VCaP (cell line): ENCODE results near the gene ELF3.

Source experiments
- H3K27ac ChIP-seq: fragments of 450-650 bp; 2 replicates; pipeline ENCODE4 v1.5.1; 2017
- CTCF ChIP-seq: fragments of 450-650 bp; conservative IDR thresholded peaks from 2 replicates; pipeline ENCODE4 v1.5.1; 2017; ENCODE audit warnings: mild to moderate bottlenecking, moderate library complexity

The ELF3 gene

GRCh38 chr1:202016022-202016810, 5.8 kb downstream of the ELF3 start:
- no peak for TF ChIP-seq CTCF
- H3K27ac ChIP-seq: peak overlapping the region; percentile 93

DNA sequence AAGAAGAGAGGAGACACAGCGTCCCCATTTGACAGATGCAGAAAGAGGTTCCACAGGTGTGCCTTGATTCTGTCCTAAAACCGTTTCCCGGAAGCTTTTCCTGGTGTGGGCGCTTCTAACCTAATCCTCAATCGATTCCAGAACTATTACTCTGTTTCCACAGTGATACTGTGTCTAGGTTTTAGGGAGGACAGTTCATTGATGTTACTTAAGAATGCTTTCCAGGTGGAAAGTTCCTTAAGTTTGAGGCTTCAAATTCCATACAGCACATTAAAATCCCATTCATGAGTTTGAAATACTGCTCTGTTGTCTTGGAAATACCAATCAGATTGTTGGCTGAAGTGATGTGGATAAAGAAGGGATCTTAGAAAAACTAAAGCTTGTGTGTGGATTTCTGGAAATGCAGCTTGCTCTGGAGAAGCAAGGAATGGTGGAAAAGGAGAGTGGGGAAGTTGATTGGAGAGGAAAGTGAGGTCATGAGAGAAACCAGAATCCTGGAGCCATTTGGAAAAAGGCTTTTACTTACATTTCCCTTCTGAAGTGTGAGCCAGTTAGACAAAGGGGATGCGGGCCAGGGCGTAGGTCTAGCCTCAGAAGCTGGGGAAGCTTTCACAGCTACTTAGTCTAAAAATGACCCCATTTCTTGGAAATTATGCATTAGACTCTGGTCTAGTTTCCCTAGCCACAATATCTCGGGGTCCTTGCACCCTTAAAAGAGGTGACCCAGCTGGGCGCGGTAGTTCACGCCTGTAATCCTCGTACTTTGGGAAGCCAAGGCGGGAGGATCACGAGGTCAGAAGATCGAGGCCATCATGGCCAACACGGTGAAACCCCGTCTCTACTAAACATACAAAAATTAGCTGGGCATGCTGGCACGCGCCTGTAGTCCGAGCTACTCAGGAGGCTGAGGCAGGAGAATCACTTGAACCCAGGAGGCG, 6.7 kb downstream of the ELF3 start:
- H3K27ac ChIP-seq: peak overlapping the region; percentile 93
- TF ChIP-seq CTCF: no peak

DNA sequence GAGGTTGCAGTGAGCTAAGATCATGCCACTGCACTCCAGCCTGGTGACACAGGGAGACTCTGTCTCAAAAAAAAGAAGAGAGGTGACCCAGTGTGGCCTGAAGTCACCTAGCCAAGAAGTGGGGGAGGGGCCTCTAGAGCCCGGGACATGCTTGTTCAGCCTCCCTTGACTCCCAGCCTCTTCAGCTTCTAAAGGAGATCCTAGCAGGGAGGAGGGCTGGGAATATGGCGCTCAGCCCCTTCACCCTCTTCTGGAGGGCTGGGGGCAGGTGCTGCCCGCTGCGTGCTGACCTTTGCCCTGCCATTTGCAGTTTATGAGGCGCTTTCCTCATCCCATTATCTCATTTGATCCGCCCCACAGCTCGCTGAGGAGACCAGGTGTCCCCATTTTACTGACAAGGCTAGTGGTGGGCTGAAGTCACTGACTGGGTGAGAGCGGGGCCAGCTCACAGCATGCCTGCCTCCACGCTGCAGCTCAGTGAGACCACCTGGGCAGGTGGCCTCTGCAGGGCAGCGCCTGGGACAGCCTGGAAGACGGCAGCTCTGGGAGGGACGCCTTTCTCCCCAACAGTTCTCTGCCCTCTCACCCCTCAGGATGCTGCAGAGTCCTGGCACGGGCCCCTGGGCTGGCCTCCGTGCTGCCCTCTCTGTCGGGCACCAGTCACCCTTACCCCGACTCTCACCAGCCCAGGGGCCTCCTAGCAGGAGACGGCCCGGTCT, 7.5 kb downstream of the ELF3 start:
- TF ChIP-seq CTCF: no peak
- H3K27ac ChIP-seq: peak overlapping the region; percentile 93

DNA sequence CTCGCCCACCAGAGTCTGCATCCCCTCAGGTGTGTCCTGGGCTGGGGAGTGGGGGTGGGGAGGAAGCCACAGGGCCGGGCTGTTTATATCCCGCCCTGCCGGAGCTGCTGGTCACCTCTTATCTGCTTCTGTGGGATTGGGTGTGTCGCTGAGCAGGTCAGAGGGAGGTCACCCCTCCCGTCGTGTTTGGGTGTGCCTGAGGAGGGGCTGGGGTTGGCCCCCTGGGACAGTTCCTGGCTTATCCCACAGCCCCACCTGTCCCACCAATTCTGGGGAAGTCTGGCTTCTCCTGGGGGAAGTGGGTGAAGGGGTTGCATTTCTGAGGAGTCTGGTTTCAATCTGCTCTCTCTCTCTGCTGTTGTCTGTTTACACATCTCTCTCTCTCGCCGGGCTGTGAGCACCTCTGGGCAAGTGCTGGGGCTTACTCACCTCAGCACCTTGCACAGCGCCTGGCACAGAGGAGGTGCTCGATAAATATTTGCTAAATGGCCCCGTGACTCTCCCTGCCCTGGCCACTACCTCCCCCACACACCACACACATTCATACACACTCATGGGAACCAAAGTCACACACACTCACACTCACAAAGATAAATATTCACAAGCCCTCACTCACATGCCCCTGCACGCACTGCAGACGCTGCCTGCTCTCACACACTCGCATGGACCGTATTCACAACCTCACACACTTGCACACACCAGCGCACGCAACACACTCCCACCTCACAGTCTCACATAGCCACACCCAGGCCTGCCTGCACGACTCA, 8.3 kb downstream of the ELF3 start:
- no peak for TF ChIP-seq CTCF
- peak overlapping the region; percentile 93 for H3K27ac ChIP-seq

- peak overlapping the region; percentile 93 for H3K27ac ChIP-seq
These were observed 8.8 kb downstream of the ELF3 start for GRCh38 chr1:202019235-202019558.

DNA sequence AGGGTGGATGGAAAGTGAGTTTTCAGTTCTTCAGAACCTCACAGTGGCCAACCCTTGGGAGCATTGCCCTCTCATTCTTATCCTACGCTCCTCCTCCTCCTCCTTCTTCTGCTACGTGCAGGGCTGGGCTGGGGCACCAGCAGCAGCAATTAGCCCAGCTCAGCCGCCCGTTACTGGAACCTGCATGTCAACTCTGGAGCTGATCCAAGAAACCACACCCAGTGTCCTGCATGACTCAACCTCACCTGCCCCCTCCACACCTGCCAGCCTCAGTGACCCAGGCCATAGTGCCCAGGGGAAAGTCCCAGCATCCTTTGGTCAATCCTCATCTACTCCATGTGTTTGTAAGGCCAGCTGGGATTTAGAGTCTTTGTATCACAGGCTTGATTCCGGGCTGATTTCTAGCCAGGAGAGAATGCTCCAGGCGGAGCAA, 12.6 kb downstream of the ELF3 start:
- no peak for TF ChIP-seq CTCF
- peak overlapping the region; percentile 10; the same call in 1 of the 2 replicates for H3K27ac ChIP-seq

- TF ChIP-seq CTCF: no peak
These were observed 18.8 kb downstream of the ELF3 start for GRCh38 chr1:202029171-202029665.

More at GRCh38 chr1:202029171-202029665, 18.8 kb downstream of the ELF3 start:
- H3K27ac ChIP-seq: no peak overlapping the region
